Measurements from ENCODE around the gene PRMT9. TPM values are rescaled to one million over a fixed set of nuclear protein-coding genes. Genes with fewer than 3 reads are reported as not detected.
A peak's percentile ranks its signal among the peaks of the same experiment; 100 is the strongest.

Gene PRMT9
- total RNA-seq, 4 donors from 2014 or later = 22.9 to 28.3 (median 26.2) TPM

DNA sequence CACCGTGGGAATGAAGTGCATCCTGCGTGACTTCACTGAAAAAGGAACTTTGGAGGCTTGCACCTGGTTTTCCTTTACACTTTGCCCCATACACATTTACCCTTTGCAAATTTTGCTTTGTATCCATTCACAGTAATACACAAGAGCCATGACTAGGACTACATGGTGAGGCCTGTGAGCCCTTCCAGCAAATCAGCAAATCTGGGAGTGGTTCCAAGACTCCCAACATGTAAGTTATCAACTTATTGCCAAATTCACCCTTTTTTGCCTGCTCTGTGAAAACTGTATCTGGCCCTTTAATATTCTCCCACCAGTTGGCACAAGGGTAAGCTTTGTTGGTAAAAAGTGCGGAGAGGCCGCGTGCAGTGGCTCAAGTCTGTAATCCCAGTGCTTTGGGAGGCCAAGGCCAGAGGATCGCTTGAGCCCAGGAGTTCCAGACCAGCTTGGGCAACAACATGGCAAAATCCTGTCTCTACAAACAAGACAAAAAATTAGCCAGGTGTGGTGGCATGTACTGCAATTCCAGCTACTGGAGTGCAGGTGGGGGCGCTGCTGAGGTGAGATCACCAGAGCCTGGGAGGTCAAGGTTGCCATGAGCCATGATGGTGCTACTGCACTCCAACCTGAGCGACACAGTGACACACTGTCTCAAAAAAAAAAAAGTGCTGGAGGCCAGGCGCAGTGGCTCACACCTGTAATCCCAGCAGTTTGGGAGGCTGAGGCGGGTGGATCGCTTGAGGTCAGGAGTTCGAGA is 5.0 kb downstream of the PRMT9 start:
- WGBS, 2 donors = 88 to 92% methylated on average over 11 to 12 of the region's 12 CpGs
- Histone ChIP-seq H3K27ac (no peak overlapping the region), H3K27me3 (no peaks in the 10 kb centered on the region), H3K4me1 (peaks cover 8 to 14% of the 10 kb centered on the region in 2 donors), H3K4me3 (replicated peaks in 1 of 3) (no peak overlapping the region), H3K9me3 (no peaks in the 10 kb centered on the region), H3K36me3 (no peaks in the 10 kb centered on the region)
- intact Hi-C loops (cut with DNase I) = no loop called here
- no peak for DNase-seq
- TF ChIP-seq POLR2A (IDR thresholded peaks at IDR 0.05) = no peak
- TF ChIP-seq, protein P1, sequence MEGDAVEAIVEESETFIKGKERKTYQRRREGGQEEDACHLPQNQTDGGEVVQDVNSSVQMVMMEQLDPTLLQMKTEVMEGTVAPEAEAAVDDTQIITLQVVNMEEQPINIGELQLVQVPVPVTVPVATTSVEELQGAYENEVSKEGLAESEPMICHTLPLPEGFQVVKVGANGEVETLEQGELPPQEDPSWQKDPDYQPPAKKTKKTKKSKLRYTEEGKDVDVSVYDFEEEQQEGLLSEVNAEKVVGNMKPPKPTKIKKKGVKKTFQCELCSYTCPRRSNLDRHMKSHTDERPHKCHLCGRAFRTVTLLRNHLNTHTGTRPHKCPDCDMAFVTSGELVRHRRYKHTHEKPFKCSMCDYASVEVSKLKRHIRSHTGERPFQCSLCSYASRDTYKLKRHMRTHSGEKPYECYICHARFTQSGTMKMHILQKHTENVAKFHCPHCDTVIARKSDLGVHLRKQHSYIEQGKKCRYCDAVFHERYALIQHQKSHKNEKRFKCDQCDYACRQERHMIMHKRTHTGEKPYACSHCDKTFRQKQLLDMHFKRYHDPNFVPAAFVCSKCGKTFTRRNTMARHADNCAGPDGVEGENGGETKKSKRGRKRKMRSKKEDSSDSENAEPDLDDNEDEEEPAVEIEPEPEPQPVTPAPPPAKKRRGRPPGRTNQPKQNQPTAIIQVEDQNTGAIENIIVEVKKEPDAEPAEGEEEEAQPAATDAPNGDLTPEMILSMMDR (IDR thresholded peaks at IDR 0.05) = no peak

DNA sequence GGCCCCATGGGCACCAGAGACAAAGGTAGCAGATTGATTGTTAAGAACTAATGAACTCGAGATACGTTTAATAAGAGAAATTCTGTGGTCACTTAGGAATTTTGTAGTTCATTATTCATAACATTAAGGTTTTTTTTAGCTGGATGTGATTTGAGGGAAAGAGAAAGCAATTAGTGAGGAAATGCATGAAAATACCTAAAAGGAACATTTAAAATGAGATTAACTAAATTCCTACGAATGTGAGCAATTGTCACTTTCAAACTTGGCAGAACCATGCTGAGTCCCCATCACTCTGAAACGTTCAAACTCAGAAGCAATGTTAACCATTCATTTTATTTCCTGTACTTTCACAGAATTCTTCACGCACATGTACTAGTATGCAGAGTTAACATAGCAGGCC is 5.9 kb downstream of the PRMT9 start:
- Histone ChIP-seq H3K27me3 (no peaks in the 10 kb centered on the region), H3K27ac (no peak overlapping the region), H3K9me3 (no peaks in the 10 kb centered on the region), H3K4me1 (peaks cover 8 to 14% of the 10 kb centered on the region in 2 donors), H3K4me3 (replicated peaks in 1 of 3) (no peak overlapping the region), H3K36me3 (no peaks in the 10 kb centered on the region)
- no peak for DNase-seq
- 75 to 76% methylated on average over 5 of the region's 5 CpGs for WGBS, 2 donors
- TF ChIP-seq, protein P1 (IDR thresholded peaks at IDR 0.05) = no peak
- TF ChIP-seq POLR2A (IDR thresholded peaks at IDR 0.05) = no peak
- intact Hi-C loops (cut with DNase I) = no loop called here

- Histone ChIP-seq H3K27me3 (no peaks in the 10 kb centered on the region), H3K27ac (no peak overlapping the region), H3K36me3 (no peaks in the 10 kb centered on the region), H3K9me3 (no peaks in the 10 kb centered on the region), H3K4me1 (no peaks in the 10 kb centered on the region), H3K4me3 (replicated peaks in 1 of 3) (no peak overlapping the region)
- TF ChIP-seq POLR2A (IDR thresholded peaks at IDR 0.05) = no peak
- TF ChIP-seq, protein P1 (IDR thresholded peaks at IDR 0.05) = no peak
- 94 to 100% methylated on average over 1 of the region's 1 CpG for WGBS, 2 donors
- intact Hi-C loops (cut with DNase I) = no loop called here
- DNase-seq = no peak
Measured at GRCh38 chr4:147674496-147674895, 9.5 kb downstream of the PRMT9 start.

- Histone ChIP-seq H3K4me3 (replicated peaks in 1 of 3) (no peak overlapping the region), H3K27me3 (no peaks in the 10 kb centered on the region)
- intact Hi-C loops (cut with DNase I) = no loop called here
Measured at GRCh38 chr4:147674073-147674472, 9.9 kb downstream of the PRMT9 start.

DNA sequence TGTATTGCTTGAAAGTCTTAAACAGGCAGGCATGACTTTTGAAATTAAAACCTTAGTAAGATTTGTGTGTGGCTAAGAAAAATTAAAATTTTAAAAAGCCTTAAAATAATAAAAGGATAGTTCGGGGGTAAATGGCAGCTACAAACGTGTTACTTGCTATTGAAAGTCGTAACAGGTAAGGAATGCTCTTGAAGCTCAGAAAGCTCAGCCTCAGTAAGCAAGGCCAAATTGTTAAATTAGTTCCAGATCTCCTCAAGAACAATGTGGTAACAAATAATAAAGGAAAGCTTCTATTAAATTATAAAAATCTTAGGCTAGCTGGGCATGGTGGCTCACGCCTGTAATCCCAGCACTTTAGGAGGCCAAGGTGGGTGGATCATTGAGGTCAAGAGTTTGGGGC is 25.5 kb downstream of the PRMT9 start:
- peaks cover 10 to 12% of the 10 kb centered on the region in 2 donors for H3K4me1 ChIP-seq

More at GRCh38 chr4:147674073-147674472, 9.9 kb downstream of the PRMT9 start:
- H3K36me3 ChIP-seq = no peaks in the 10 kb centered on the region
- no peak for DNase-seq
- TF ChIP-seq, protein P1 (IDR thresholded peaks at IDR 0.05) = no peak
- no peak for TF ChIP-seq POLR2A (IDR thresholded peaks at IDR 0.05)
- no peak overlapping the region for H3K27ac ChIP-seq
- H3K4me1 ChIP-seq = no peaks in the 10 kb centered on the region
- H3K9me3 ChIP-seq = no peaks in the 10 kb centered on the region
- WGBS, 2 donors = 94 to 98% methylated on average over 4 of the region's 4 CpGs

More for the DNA sequence above, 25.5 kb downstream of the PRMT9 start:
- Histone ChIP-seq H3K27me3 (no peaks in the 10 kb centered on the region), H3K36me3 (no peaks in the 10 kb centered on the region), H3K9me3 (no peaks in the 10 kb centered on the region), H3K4me3 (replicated peaks in 1 of 3) (no peak overlapping the region), H3K27ac (peak overlapping the region; percentile 75 to 88 (median 88))
- intact Hi-C loops (cut with DNase I) = no loop called here
- 50 to 54% methylated on average over 4 of the region's 4 CpGs for WGBS, 2 donors
- TF ChIP-seq, protein P1 (IDR thresholded peaks at IDR 0.05) = no peak
- TF ChIP-seq POLR2A (IDR thresholded peaks at IDR 0.05) = no peak
- DNase-seq = no peak
